ENCODE measurements around the gene C1R.
"Not testable (repeated sequence)": the region's sequence is repeated elsewhere in the genome, so short reads cannot be mapped to it uniquely, and the experiment has no call there.

C1R gene

GRCh38 chr12:7110661-7111060 is 18.4 kb upstream of the C1R start:
- no peaks in the 10 kb centered on the region for H3K27me3 ChIP-seq
- H3K9me3 ChIP-seq = no peaks in the 10 kb centered on the region
- no peak overlapping the region for H3K4me3 ChIP-seq (ENCODE audit: low read depth in 1 of 2, low read length in 1 of 2)
- no peak for TF ChIP-seq CTCF (IDR thresholded peaks at IDR 0.05)
- no peak overlapping the region for H3K27ac ChIP-seq
- H3K4me1 ChIP-seq (ENCODE audit: control insufficient read depth in 1 of 2, insufficient read depth in 1 of 2, low read depth in 1 of 2, low read length in 1 of 2) = peaks cover 51 to 55% of the 10 kb centered on the region in 2 experiments
- H3K36me3 ChIP-seq = peaks cover 16% of the 10 kb centered on the region

GRCh38 chr12:7109572-7109920 is 17.3 kb upstream of the C1R start:
- peaks cover 51 to 67% of the 10 kb centered on the region in 2 experiments for H3K4me1 ChIP-seq (ENCODE audit: control insufficient read depth in 1 of 2, insufficient read depth in 1 of 2, low read depth in 1 of 2, low read length in 1 of 2)
- no peak for TF ChIP-seq CTCF (IDR thresholded peaks at IDR 0.05)
- no peaks in the 10 kb centered on the region for H3K9me3 ChIP-seq
- peak overlapping the region; percentile 94 to 99 for H3K4me3 ChIP-seq (ENCODE audit: low read depth in 1 of 2, low read length in 1 of 2)
- H3K27me3 ChIP-seq = no peaks in the 10 kb centered on the region
- peak overlapping the region; percentile 97 for H3K27ac ChIP-seq
- peaks cover 11% of the 10 kb centered on the region for H3K36me3 ChIP-seq

- Histone ChIP-seq H3K27me3 (no peaks in the 10 kb centered on the region), H3K4me3 (ENCODE audit: low read depth in 1 of 2, low read length in 1 of 2) (peak within 1 kb of the TSS; percentile 94 to 99), H3K4me1 (ENCODE audit: control insufficient read depth in 1 of 2, insufficient read depth in 1 of 2, low read depth in 1 of 2, low read length in 1 of 2) (peaks cover 52 to 70% of the 10 kb centered on the region in 2 experiments), H3K36me3 (peaks cover 11% of the 10 kb centered on the region), H3K27ac (peak within 1 kb of the TSS; percentile 97), H3K9me3 (no peaks in the 10 kb centered on the region)
- TF ChIP-seq CTCF (IDR thresholded peaks at IDR 0.05) = peak; percentile 99
Measured at GRCh38 chr12:7108796-7109571, 16.7 kb upstream of the C1R start, which contains the start of gene C1RL. Gene C1RL, minus strand, starts transcription at chr12:7109214. Its CDS starts 34 bp downstream, at chr12:7109180.

- no peak for TF ChIP-seq CTCF (IDR thresholded peaks at IDR 0.05)
- Histone ChIP-seq H3K4me1 (ENCODE audit: control insufficient read depth in 1 of 2, insufficient read depth in 1 of 2, low read depth in 1 of 2, low read length in 1 of 2) (peaks cover 56 to 74% of the 10 kb centered on the region in 2 experiments), H3K9me3 (no peaks in the 10 kb centered on the region), H3K27me3 (no peaks in the 10 kb centered on the region), H3K36me3 (peaks cover 18% of the 10 kb centered on the region), H3K4me3 (ENCODE audit: low read depth in 1 of 2, low read length in 1 of 2) (peak overlapping the region; percentile 94 to 99), H3K27ac (peak overlapping the region; percentile 97)
Measured at GRCh38 chr12:7108003-7108795, 16.0 kb upstream of the C1R start.

- peaks cover 55 to 74% of the 10 kb centered on the region in 2 experiments for H3K4me1 ChIP-seq (ENCODE audit: control insufficient read depth in 1 of 2, insufficient read depth in 1 of 2, low read depth in 1 of 2, low read length in 1 of 2)
- H3K9me3 ChIP-seq = no peaks in the 10 kb centered on the region
- H3K27me3 ChIP-seq = no peaks in the 10 kb centered on the region
- peak overlapping the region; percentile 94 to 99 for H3K4me3 ChIP-seq (ENCODE audit: low read depth in 1 of 2, low read length in 1 of 2)
- peak overlapping the region; percentile 97 for H3K27ac ChIP-seq
- TF ChIP-seq CTCF (IDR thresholded peaks at IDR 0.05) = no peak
- H3K36me3 ChIP-seq = peaks cover 23% of the 10 kb centered on the region
Measured at GRCh38 chr12:7107636-7108002, 15.4 kb upstream of the C1R start.

- H3K27me3 ChIP-seq, H3K9me3 ChIP-seq: not testable (repeated sequence)
- peaks cover 27% of the 10 kb centered on the region for H3K36me3 ChIP-seq
- peak overlapping the region; percentile 94 to 99 for H3K4me3 ChIP-seq (ENCODE audit: low read depth in 1 of 2, low read length in 1 of 2)
- H3K27ac ChIP-seq = peak overlapping the region; percentile 97
- peaks cover 53 to 76% of the 10 kb centered on the region in 2 experiments for H3K4me1 ChIP-seq (ENCODE audit: control insufficient read depth in 1 of 2, insufficient read depth in 1 of 2, low read depth in 1 of 2, low read length in 1 of 2)
Measured at GRCh38 chr12:7107181-7107580, 14.9 kb upstream of the C1R start.

Measured in neutrophil (primary cell).